Parathyroid adenoma (tissue), 2 donors: ENCODE results near the gene ZBTB9.

Experiments used
- H2AFZ ChIP-seq: fragments of 300-600 bp; sonication (generic); one replicate; pipeline ENCODE4 v1.7.0; 2017; ENCODE audit warnings: antibody characterized with exemption, mild to moderate bottlenecking
- H3K27ac ChIP-seq: fragments of 300-600 bp; sonication (generic); one replicate; pipeline ENCODE4 v1.7.0; 2017
- H3K27me3 ChIP-seq: fragments of 300-600 bp; sonication (generic); one replicate; pipeline ENCODE4 v1.7.0; 2017; ENCODE audit warnings: low read length; ENCODE audit not compliant: control insufficient read depth, insufficient read depth
- H3K36me3 ChIP-seq: fragments of 300-600 bp; sonication (generic); one replicate; pipeline ENCODE4 v1.7.0; 2017; ENCODE audit warnings: low read length; ENCODE audit not compliant: control insufficient read depth, insufficient read depth
- H3K4me1 ChIP-seq: fragments of 300-600 bp; sonication (generic); one replicate; pipeline ENCODE4 v1.7.0; 2017; ENCODE audit warnings: control low read depth
- H3K4me2 ChIP-seq: fragments of 300-600 bp; sonication (generic); one replicate; pipeline ENCODE4 v1.7.0; 2017; ENCODE audit warnings: low read length
- H3K4me3 ChIP-seq: fragments of 300-600 bp; sonication (generic); one replicate; pipeline ENCODE4 v1.7.0; 2017; ENCODE audit warnings: low read depth, low read length
- H3K79me2 ChIP-seq: fragments of 300-600 bp; sonication (generic); one replicate; pipeline ENCODE4 v1.7.0; 2017; ENCODE audit warnings: control low read depth
- H3K9ac ChIP-seq: fragments of 300-600 bp; sonication (generic); one replicate; pipeline ENCODE4 v1.7.0; 2017; ENCODE audit warnings: mild to moderate bottlenecking
- H3K9me3 ChIP-seq: fragments of 300-600 bp; sonication (generic); one replicate; pipeline ENCODE4 v1.7.0; 2017; ENCODE audit warnings: low read length; ENCODE audit not compliant: control insufficient read depth
- CTCF ChIP-seq: fragments of 300-600 bp; sonication (generic); IDR thresholded peaks from one replicate; pipeline ENCODE4 v1.7.0; 2017; ENCODE audit warnings: antibody characterized with exemption, mild to moderate bottlenecking
- donor health status: primary hyperparathyroidism.

Gene ZBTB9

GRCh38 chr6:33454009-33454946 is at the start of gene ZBTB9:
TSS of gene ZBTB9 (plus strand) at chr6:33454576. CDS start at chr6:33455101, 525 bp downstream.
- Histone ChIP-seq H3K4me3 (peak within 1 kb of the TSS; percentile 95), H3K4me1 (no peaks in the 10 kb centered on the region), H3K9me3 (no peaks in the 10 kb centered on the region), H2AFZ (peak within 1 kb of the TSS; percentile 75), H3K9ac (no peak within 1 kb of the TSS), H3K27ac (peak within 1 kb of the TSS; percentile 52), H3K27me3 (no peaks in the 10 kb centered on the region), H3K4me2 (peak within 1 kb of the TSS; percentile 94), H3K79me2 (no peaks in the 10 kb centered on the region), H3K36me3 (no peaks in the 10 kb centered on the region)
- no peak for TF ChIP-seq CTCF

- Histone ChIP-seq H3K9me3 (no peaks in the 10 kb centered on the region), H3K27me3 (no peaks in the 10 kb centered on the region), H3K4me2 (no peak overlapping the region), H2AFZ (no peak overlapping the region), H3K4me3 (no peak overlapping the region), H3K79me2 (no peaks in the 10 kb centered on the region), H3K36me3 (no peaks in the 10 kb centered on the region), H3K9ac (no peak overlapping the region), H3K4me1 (no peaks in the 10 kb centered on the region), H3K27ac (no peak overlapping the region)
- TF ChIP-seq CTCF = no peak
Measured at GRCh38 chr6:33404884-33405283, 49.5 kb upstream of the ZBTB9 start.

- H3K9me3 ChIP-seq = no peaks in the 10 kb centered on the region
- no peaks in the 10 kb centered on the region for H3K79me2 ChIP-seq
- H3K36me3 ChIP-seq = no peaks in the 10 kb centered on the region
- H3K27me3 ChIP-seq = no peaks in the 10 kb centered on the region
- H3K9ac ChIP-seq = no peak overlapping the region
- no peak overlapping the region for H3K4me2 ChIP-seq
- H2AFZ ChIP-seq = no peak overlapping the region
- TF ChIP-seq CTCF = no peak
- H3K4me3 ChIP-seq = no peak overlapping the region
- H3K4me1 ChIP-seq = no peaks in the 10 kb centered on the region
- H3K27ac ChIP-seq = no peak overlapping the region
Measured at GRCh38 chr6:33405386-33405940, 48.9 kb upstream of the ZBTB9 start.

GRCh38 chr6:33406126-33406525 is 48.2 kb upstream of the ZBTB9 start:
- peaks cover 2% of the 10 kb centered on the region for H3K79me2 ChIP-seq
- H3K36me3 ChIP-seq = no peaks in the 10 kb centered on the region
- no peak for TF ChIP-seq CTCF
- no peak overlapping the region for H3K27ac ChIP-seq
- no peaks in the 10 kb centered on the region for H3K9me3 ChIP-seq
- no peaks in the 10 kb centered on the region for H3K4me1 ChIP-seq
- H3K9ac ChIP-seq = no peak overlapping the region
- no peak overlapping the region for H3K4me3 ChIP-seq
- H2AFZ ChIP-seq = no peak overlapping the region
- no peaks in the 10 kb centered on the region for H3K27me3 ChIP-seq
- H3K4me2 ChIP-seq = no peak overlapping the region
